Posterior vena cava (tissue), 2 donors: ENCODE data around the gene MED12L. TPM values are rescaled to one million over a fixed set of nuclear protein-coding genes. Genes with fewer than 3 reads are reported as not detected.

Source experiments
- DNase-seq: peaks from one replicate; pipeline ENCODE4 v3.0.0-alpha.2; 2020; ENCODE audit warnings: low spot score
- intact Hi-C, 2 donors: fragments of 100-400 bp; cut with DNase I; formaldehyde crosslinking; loops; one replicate each; pipeline versions ENCODE4 v1.14.1 to v1.14.2; 2022 to 2023
- total RNA-seq, 2 donors: library from RNA; stranded (reverse); fragmentation: NEBNext Ultra II Directional; extraction: Animal tissue kit (Norgen Biotek cat#: 25700); gene quantifications; one replicate each; pipeline ENCODE4 v1.2.1, GENCODE V29; 2021
- donor health status: DM: yes; HTN: yes; CAD: no.
- donor health status: DM: yes; HTN: yes; CAD: no.

Gene MED12L
- total RNA-seq, 2 donors from 2014 or later = 0.60 to 1.00 TPM

DNA sequence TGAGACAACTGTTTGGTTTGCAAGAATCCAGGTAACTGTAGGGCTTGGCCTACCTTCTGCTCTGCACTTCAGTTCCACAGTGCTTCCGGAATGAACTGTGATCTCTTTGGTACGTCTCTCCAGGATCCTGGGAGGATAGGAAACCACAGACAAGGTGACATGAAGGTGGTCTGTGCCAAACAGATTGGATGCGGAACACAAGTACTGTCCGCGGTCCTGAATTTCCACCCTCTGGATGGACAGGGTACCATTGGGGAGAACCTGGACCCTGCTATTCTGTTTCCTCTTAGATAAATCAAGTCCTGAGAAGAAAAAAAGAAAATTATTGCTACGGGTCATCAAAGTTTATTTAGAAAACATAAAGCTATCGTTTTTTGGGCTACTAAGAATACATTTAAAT is 358.1 kb downstream of the MED12L start:
- intact Hi-C loops = loop anchor here (5.0 to 10.0 kb wide), 2 partner anchors 391 to 474 kb away; no protein-coding TSS in a partner anchor
- no peak for DNase-seq

DNA sequence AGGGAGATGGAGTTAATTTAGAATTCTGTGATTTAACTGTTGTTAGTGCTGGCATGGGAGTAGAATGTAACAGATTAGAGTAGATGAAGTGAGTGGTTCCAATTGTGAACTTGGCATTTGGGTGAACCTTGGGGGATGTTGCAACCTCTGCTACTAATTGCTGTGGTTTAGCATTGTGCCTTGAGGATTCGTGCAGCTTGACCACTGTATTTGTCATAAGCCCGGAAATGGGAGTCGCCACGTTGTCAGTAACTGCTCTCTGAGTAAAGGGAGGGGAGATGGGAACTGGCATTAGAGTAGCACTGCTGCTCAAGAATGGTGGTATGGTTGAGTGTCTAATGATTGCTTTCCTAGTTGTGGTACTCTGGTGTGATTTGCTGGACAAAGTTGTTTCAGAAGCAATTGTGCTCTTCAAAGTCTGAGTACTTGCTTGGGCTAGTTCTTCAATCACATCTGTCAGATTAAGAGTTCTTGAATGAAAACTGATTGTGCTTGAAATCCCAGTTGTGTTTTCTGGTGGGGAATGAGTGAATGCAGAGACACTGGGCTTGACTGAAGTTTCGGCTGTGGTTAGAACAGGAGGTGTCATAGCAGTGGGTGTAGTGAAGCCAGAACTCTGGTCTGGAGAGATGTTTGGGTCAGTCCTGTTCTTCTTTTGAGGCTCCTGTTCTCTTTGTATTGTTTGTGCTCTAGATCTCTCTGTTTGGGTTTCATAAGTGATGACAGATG is 360.0 kb downstream of the MED12L start:
- DNase-seq = peak; percentile 84
- intact Hi-C loops = loop anchor here in 1 of 2 donors (10.0 kb wide), 1 partner anchor 389 kb away; no protein-coding TSS in a partner anchor

DNA sequence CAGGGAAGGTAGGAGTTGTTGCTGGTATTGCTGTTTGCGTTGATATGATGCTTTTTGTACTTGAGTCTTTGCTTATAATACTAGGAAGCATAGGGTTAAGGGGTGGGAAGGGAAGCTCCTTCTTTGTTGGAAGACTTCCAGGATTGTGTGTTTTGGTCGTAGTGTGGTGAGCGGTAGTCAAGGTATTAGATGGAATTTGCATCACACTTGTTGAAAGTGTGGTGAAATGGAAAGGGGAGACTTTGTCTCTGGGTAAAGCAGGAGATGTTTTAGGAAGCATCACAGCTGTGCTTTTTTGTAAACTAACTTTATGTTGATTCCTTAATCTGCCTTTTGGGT is 360.5 kb downstream of the MED12L start:
- intact Hi-C loops = loop anchor here in 1 of 2 donors (10.0 kb wide), 1 partner anchor 389 kb away; no protein-coding TSS in a partner anchor
- no peak for DNase-seq

DNA sequence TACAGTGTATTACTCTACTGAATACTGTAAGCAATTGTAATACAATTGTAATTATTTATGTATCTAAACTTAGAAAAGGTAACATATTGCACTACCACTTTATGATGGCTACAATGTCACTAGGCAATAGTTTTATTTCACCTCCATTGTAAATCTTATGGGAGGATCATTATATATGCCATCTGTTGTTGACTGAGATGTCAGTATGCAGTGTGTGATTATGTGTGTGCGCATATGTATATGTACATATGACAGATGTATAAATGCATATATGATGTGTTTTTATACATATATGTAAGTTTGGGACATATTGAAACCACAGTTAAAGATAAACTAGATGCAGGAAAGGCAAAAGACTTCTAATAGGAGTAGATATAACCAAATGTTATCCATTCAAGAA is 366.9 kb downstream of the MED12L start:
- no peak for DNase-seq
- intact Hi-C loops = no loop called here

DNA sequence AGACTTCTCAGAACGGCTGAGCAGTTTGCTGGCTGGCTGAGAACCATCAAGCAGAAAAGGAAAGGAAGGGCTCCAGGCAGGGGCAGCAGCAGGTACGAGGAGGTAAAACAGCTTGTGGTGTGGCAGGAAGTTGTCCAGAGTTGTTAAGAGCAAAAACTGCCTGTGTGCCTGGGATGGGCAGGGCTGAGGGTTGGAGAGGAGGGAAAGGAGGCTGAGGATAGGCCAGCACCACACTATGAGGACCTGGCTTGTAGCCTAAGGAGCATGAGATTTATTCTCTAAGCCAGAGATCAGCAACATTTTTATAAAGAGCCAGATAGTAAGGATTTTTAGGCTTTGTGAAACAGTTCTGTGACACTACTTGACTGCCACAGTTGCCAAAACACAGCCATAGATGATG is 367.4 kb downstream of the MED12L start:
- intact Hi-C loops = no loop called here
- no peak for DNase-seq

DNA sequence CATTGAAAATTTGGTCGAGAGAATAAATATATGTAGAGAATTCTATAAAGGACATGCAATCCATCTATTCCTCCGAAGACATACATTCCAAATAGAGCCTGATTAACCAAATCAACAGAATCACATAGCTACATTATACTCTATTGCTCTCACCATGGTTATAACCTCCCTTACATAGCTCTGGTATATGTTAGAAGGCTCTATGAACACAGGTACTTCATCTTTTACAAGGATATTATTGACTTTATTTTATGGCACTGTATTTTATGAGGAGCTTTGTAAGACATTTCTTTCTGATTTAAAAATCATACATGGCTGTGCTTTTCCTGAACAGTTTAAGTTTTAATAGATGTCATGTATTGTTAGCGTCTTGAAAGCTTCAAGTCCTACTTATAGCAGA is 370.6 kb downstream of the MED12L start:
- intact Hi-C loops = no loop called here

DNA sequence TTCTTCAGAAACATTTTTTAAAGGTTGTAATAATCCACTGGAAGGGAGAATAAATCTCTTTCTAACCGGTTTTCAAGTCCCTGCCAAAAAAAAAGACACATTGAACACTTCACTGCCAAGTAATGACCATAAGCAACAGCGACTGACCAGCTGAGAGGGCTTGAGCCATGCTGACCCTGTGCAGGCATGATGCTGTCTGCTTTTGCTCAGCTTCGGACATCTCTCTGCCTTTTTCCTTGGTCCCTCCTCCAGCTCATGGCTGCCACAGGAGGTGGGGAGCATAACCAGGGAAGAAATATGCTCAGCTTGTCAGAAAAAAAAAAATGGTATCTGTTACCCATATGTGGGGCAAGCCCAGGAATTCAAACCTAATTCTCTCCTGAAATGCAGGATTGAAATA is 373.9 kb downstream of the MED12L start:
- peak; percentile 38 for DNase-seq
- intact Hi-C loops = no loop called here

More for the DNA sequence above, 370.6 kb downstream of the MED12L start:
- DNase-seq = no peak

DNA sequence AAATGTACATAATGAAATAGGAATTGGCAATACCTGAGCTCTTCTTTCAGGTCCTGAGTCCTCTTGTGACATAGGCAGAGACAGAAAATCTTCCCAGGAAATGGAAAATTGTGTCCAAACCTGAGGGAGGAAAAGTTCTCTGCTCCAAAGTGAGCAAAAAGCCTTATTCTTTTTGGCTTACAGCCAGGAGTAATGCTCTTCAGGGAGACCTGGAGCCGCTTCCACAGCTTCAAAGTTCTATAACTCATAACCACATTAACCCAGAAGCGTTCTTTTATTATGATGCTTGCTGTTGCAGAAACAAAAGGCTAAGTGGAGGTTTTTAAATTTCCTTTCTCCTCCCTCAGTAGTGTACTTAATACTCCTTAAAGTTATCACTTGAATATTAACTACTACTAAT is 374.8 kb downstream of the MED12L start:
- no peak for DNase-seq
- intact Hi-C loops = loop anchor here (10.0 kb wide), 2 partner anchors 185 to 195 kb away; no protein-coding TSS in a partner anchor

DNA sequence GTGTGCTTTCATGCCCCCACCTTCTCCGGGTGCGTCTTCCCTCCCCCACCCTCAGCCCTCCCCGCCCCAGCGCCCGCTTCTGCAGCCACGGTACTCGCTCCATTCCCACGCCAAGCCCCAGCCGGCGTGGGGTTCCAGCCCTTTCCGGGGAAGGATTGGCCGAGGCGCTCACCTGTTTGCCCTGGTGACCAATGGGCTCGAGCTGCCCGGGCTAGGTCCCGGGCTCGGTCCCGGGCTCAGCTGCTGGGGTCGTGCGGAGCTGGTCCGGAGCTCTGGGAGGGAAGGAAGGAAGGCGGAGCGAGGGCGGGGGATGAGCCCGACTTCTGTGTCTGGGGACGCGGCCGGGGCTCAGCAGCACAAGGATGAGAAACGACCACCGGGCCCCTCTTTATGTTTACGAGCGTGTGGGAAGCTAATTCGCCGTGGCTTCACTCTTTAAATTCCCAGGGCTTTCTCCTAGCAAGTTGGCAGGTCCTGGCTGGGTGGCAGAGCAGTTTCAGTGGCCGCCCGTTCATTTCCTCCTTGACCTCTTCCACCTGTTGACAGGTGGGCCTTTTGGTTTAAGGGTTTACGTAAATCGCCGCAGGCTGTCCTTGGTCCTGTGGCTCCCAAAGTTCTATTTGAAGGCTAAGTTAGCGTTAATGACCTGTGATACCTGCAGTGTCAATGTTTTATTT is 375.4 kb downstream of the MED12L start, which contains the start of gene IGSF10:
IGSF10 (minus strand) TSS at position 288 of the 677 bp plus-strand sequence. CDS start 2,352 bp downstream, outside the sequence.
- intact Hi-C loops = loop anchor here (10.0 kb wide), 2 partner anchors 184 to 194 kb away; no protein-coding TSS in a partner anchor
- DNase-seq = peak; percentile 83

DNA sequence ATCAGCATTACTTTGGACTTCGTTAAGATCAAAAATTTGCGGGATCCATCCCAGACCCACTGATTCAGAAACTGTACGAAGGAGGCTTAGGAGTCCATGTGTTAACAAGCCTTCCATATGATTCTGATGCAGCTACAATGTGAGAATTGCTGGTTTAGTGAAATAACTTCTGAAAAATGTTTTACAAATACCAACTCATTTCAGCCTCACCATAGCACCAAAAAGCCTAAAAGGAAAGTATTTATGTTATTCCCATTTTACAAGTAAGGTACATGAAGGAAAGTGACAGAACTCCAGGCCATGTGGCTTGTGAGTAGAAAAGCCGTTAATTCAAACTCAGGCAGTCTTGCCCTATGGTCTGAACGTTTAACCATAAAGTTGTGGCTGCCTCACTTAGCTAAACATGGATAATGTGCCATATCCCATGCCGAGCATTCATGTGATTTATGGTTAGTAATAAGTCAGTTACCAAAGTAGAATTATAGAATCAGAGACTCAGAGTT is 376.9 kb downstream of the MED12L start:
- intact Hi-C loops = loop anchor here (10.0 kb wide), 2 partner anchors 182 to 192 kb away; no protein-coding TSS in a partner anchor
- DNase-seq = no peak

DNA sequence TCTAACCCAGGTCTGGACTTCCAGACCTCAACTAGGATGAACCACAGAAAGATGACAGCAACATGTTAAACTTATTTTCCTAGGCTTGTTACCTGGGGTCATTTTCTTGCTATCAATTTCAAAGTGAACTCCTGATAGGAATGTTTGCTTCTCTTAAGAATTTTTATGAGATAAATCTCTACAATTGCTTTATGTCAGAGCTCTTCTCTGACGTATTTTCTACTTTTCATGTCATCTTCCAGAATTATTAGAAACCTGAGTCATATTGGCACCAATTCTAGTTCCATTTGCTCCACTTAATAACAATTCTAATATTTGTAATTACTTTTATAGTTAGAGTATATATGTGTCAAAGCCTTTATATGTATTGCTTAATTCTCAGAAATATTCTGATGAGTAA is 377.5 kb downstream of the MED12L start:
- intact Hi-C loops = loop anchor here (10.0 kb wide), 2 partner anchors 182 to 192 kb away; no protein-coding TSS in a partner anchor
- no peak for DNase-seq

DNA sequence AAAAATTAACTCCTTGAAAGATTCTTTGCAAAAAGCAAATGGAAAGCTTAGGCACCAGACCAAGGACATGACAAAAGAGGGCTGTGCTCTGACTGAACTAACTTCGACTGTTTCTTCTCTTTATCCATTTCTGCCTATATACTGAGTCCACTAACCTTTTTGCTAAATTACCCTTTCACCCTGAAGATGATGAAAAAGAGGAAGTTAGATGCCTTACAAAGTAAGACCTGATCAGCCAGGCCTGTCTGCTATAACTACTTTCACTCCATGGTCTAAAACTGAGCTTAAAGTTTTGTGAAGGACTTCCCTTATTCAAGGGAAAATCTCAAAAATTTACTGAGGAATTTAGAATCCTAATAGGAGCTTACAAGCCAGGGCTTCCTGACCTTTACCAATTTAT is 381.6 kb downstream of the MED12L start:
- intact Hi-C loops = loop anchor here (10.0 kb wide), 2 partner anchors 178 to 188 kb away; no protein-coding TSS in a partner anchor
- no peak for DNase-seq

DNA sequence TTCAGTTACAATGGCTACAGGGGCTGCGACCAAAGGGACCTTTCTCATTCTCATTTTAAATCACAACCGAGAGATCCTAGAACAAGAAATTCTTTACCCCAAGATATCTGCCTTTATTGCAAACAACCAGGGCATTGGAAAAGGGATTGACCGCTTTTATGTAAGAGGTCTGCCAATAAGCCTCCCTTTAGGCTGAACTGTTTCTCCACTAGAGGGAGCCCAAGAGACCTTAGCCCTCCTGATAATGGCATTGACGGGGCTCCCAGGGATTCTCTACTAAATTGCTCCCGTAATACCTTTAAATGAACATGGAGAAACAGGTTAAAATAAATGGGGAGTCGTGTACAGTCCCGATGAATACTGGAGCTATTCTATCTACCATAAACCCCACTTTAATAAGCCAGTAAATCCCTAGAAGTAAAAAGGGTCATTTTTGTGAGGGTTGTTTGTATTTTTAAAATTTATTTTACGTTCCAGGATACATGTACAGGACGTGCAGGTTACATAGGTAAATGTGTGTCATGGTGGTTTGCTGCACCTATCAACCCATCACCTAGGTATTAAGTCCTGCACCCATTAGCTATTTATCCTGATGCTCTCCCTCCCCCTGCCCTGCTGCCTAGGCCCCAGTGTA is 382.9 kb downstream of the MED12L start:
- no peak for DNase-seq
- intact Hi-C loops = loop anchor here (10.0 kb wide), 2 partner anchors 176 to 186 kb away; no protein-coding TSS in a partner anchor

DNA sequence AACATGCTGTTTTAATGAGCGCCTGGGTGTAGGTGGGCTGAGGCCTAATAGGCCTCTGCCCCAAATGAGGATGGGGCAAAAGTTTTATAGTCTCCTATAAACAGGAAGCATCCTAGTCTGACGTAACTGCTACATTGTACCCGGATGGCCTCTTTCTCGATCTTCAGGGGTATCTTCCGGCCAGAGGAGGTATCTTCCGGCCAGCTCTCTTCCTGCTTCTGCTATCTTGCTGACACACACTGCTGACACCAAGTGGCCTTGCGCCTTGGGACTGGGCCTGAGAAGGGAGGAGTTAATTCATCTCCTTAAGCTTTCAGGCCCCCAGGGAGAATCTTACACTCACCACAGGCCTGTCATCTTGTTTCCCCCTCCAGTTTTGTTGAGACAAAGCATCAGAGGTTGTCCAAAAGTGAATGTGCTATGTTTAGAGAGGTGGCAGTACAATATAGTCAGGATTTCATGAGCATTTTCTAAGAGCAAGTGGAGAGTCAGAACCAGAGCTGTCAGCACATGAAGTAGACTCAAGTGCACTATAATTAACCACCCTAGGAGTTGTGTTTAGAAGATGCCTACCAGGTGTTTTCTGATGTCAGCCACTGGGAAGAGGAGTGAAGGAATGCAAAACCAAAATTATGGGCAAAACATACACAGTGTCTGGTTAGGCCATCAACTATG is 391.0 kb downstream of the MED12L start:
- peak; percentile 49 for DNase-seq
- intact Hi-C loops = no loop called here

DNA sequence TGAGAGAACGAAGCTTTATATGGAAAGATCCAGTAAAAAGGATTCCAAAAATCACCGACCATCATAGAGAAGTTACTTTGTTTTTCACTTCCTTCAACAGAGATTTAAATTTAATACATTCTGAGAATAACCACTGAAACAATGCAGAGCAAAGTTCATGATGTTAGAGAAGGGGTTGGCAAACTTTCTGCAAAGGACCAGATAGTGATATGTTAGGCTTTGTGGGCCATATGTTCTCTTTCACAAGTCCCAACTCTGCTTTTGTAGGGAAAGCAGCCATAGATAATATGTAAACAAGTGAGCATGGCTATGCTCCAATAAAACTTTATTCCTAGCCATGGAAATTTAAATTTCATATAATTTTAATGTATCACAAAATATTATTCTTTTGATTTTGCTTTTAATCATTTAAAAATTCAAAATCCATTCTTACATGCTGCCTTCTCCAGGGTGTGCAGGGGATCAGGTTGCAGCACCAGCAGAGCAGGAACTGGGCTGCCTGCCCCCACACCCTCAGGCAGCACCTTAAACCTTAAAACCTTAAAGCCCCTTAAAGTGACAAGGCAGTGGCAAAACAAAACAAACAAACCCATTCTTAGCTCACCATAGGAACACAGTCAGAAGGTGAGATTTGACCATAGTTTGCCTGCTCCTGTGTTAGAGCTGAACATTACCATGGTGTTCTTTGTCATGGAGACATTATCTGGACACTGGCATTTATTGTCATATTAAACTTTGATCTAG is 392.3 kb downstream of the MED12L start:
- intact Hi-C loops = no loop called here
- DNase-seq = no peak

DNA sequence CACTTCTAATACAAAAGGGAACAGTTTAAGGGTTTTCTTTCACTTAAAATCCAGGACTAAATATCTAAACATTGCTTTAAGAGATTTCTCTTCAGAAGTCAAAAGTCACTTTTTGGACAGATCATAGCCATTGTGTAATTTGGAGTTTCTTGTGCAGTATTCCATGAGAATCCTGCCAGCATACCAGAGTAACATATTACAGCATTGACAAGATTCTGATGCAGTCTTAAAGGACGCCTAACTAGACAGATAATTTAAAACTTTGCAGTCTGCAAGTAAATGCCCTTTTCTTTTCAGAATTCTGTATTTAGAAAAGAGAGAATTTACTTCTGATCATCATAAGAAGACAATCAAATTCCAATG is 392.9 kb downstream of the MED12L start:
- DNase-seq = no peak
- intact Hi-C loops = no loop called here

DNA sequence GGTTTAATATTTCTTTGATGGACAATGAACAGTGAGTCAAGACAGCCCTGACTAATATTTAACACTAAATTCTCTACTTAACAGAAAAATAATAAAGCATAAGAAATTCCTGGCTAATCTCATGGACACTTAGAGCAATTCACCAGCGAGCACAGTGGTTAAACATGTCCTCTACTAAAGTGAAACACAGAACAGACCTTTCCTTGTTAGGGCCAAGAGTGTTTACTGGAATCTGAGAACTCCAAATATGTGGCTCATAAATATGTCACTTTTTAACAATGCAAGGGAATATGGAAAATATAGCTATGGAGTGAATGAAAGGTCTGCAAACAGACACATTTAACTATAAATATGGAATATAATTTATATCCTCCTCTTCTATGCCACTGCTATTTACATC is 394.0 kb downstream of the MED12L start:
- intact Hi-C loops = no loop called here
- DNase-seq = no peak

DNA sequence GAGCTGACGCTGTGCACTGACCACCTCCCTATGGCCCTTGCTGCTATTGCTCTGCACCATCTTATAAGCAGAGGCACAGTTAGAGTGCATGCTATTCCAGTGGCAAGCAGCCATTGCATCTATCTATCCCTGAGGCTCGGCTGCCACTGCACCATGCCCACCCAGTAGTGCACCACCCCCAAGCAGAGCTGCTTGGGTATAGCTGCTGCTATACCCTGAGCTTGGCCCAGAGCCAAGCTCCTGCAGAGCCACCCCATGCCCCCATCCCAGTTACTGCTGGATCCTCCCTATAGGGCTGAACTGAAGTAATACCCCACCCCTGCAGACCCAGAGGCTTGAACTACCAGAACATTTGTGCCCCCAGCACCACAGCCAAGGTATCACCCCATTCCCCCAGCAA is 395.0 kb downstream of the MED12L start:
- no peak for DNase-seq
- intact Hi-C loops = no loop called here

DNA sequence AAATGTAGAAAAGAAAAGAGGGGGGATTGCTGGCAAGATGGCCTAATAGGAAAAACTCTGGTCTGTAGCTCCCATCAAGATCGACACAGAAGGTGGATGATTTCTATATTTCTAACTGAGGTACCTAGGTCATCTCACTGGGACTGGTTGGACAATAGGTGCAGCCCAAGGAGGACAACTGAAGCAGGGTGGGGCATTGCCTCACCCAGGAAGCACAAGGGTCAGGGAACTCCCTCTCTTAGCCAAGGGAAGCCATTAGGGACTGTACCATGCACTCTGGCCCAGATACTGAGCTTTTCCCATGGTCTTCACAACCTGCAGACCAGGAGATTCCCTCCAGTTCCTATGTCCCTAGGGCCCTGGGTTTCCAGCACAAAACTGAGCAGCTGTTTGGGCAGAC is 398.0 kb downstream of the MED12L start:
- intact Hi-C loops = no loop called here
- DNase-seq = no peak
